GM21723 (cell line): ENCODE data around the gene HPX.
A peak's percentile ranks its signal among the peaks of the same experiment; 100 is the strongest.
"Not testable (repeated sequence)": the region's sequence is repeated elsewhere in the genome, so short reads cannot be mapped to it uniquely, and the experiment has no call there.

Source experiments
- ATAC-seq: cut with Tn5 transposase; IDR thresholded peaks from one replicate; pipeline ENCODE4 v1.9.1; 2021; ENCODE audit warnings: mild to moderate bottlenecking, moderate library complexity; ENCODE audit not compliant: unreplicated experiment

The HPX gene

GRCh38 chr11:6393989-6394670 lies 46.7 kb downstream of the HPX start:
- ATAC-seq, result no peak

GRCh38 chr11:6392251-6392650 lies 48.5 kb downstream of the HPX start:
- ATAC-seq, result not testable (repeated sequence)

DNA sequence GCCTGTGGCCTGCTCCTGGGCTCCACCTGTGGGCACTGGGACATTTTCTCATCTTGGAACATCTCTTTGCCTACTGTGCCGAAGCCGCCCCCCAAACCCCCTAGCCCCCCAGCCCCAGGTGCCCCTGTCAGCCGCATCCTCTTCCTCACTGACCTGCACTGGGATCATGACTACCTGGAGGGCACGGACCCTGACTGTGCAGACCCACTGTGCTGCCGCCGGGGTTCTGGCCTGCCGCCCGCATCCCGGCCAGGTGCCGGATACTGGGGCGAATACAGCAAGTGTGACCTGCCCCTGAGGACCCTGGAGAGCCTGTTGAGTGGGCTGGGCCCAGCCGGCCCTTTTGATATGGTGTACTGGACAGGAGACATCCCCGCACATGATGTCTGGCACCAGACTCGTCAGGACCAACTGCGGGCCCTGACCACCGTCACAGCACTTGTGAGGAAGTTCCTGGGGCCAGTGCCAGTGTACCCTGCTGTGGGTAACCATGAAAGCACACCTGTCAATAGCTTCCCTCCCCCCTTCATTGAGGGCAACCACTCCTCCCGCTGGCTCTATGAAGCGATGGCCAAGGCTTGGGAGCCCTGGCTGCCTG lies 49.2 kb downstream of the HPX start:
- ATAC-seq, result no peak

DNA sequence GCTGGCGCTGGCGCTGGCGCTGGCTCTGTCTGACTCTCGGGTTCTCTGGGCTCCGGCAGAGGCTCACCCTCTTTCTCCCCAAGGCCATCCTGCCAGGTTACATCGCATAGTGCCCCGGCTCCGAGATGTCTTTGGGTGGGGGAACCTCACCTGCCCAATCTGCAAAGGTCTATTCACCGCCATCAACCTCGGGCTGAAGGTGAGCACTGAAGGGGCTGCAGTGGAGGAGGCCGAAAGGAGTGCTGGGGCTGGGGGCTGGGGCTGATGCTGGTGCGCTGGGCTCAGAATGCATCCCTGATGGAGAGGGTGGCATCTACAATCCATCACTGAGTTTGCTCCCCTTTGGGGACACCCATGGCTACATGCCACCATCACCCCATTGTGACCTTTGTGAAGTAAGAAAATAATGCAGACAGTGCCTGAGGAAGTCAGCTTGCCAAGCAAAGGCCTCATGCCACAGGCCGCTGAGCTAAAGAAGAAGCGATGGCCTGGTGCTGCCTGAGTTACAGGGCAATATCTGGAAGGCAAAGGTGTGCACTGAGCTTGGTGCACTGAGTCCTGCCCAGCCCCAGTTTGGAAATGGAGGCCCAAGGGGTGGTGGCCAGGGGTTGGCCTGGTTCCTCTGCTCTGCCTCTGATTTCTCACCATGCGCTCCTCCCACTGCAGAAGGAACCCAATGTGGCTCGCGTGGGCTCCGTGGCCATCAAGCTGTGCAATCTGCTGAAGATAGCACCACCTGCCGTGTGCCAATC lies 49.9 kb downstream of the HPX start:
- no peak for ATAC-seq

DNA sequence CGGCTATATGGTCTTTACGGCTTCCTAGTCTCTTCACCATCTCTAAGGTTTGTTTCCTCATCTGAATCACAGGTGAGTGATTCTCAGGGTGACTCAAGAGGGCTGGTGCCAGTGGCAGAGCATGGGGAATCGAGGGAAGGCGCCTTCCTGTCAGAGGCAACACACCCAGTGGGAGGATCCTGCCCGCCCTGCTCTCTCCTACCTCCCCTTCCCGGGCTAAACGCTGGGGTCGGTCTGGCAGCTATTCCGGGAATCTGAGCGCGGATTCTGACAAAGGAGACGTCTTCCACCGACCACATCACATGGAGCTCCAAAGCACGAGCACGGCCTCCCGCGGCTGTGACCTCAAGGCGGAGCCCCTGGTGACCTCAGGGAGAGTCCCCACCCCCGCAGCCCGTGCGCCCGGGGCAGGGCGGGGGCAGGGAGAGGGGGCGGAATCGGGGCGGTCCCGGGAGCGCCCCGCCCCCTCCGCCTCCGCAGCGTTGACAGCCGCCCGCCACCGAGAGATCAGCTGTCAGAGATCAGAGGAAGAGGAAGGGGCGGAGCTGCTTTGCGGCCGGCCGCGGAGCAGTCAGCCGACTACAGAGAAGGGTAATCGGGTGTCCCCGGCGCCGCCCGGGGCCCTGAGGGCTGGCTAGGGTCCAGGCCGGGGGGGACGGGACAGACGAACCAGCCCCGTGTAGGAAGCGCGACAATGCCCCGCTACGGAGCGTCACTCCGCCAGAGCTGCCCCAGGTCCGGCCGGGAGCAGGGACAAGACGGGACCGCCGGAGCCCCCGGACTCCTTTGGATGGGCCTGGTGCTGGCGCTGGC lies 50.7 kb downstream of the HPX start, which contains the start of gene SMPD1:
Gene SMPD1, plus strand, starts transcription at position 570 of the 813 bp plus-strand sequence. Its CDS starts 125 bp downstream, at position 695.
- peak; percentile 96 for ATAC-seq

DNA sequence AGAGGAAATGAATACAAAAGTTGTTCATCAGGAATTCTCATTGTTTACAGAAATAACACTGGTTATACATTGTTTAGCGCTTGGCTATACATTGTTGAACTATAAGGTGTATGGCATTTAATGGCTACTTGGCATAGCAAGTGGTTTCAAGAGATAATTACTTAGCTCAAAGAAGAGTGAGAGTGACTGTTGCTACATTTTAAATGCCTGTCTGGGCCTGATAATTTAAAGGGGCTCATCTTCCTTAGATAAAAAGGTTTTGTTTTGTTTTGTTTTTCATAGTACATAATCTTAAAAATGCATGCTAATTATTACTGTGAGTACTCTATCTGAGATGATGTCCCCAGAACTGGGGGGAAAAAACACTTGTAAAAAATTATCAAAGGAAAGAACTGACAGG lies 52.0 kb downstream of the HPX start:
- no peak for ATAC-seq

DNA sequence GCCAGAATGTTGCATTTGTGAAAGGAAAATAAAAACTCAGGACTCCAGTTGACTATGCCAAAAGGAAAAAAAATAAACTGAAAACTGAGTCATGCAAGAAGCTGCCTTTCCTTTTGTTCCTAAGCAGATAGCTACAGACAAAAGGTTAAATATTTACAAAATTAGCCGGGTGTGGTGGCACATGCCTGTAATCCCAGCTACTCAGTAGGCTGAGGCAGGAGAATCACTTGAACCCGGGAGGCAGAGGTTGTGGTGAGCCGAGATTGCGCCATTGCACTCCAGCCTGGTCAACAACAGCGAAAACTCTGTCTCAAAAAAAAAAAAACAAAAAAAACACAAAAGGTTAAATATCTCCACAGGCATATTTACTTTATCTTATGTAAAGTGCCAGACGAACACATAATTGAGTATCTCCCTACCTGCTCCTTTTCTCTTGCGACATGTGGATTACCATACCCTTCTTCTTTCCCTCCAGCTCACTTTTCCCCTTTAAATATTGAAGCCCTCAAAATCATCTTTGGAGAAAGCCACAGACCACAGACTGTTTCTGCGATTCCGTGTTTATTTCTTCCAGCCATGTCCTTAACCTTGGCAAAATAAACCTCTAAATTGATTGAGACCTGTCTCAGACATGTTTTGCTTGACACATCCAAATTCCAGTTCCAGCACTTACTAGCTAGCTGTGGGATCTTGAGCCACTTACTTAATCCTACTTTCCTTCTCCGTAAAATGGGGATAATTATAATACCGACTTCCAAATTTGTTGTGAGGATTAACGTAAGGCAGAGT lies 52.8 kb downstream of the HPX start:
- ATAC-seq, result no peak

GRCh38 chr11:6385046-6385777 lies 55.6 kb downstream of the HPX start:
- ATAC-seq, result no peak
